HepG2 (cell line): ENCODE measurements around the gene GIMAP1. TPM values are rescaled to one million over a fixed set of nuclear protein-coding genes. Genes with fewer than 3 reads are reported as not detected.

Experiments used
- ATAC-seq: fragments of 200-7000 bp; cut with Tn5 transposase; 3 replicates; pipeline ENCODE4 v1.9.1; 2020; ENCODE audit warnings: mild to moderate bottlenecking, moderate library complexity
- BruUV-seq: library from RNA; stranded (reverse); fragments of 400-500 nt; replicated peaks from 2 replicates; lab custom pipeline; 2021; lab: Mats Ljungman, UMichigan
- CTCF ChIA-PET: fragments of 300-600 bp; formaldehyde crosslinking; extraction: SDS; loops from one replicate; lab custom pipeline; 2021; ENCODE audit warnings: low total read pairs, inconsistent platforms, low intra/inter-chr PET ratio; lab: Yijun Ruan, JAX
- POLR2A ChIA-PET: fragments of 350-600 bp; sonication (Branson Sonifier 250); formaldehyde crosslinking; loops from one replicate; lab custom pipeline; 2020; ENCODE audit warnings: antibody characterized with exemption, inconsistent platforms; lab: Yijun Ruan, JAX
- DNase-seq: peaks from one replicate; pipeline ENCODE4 v3.0.0-alpha.2; 2015; ENCODE audit warnings: low spot score
- FAIRE-seq: peaks from 3 replicates; lab custom pipeline; 2011; peaks lifted over from hg19 to GRCh38; lab: Jason Lieb, UNC
- H2AFZ ChIP-seq: one replicate; pipeline ENCODE4 v1.6.1; 2011; ENCODE audit warnings: low read length, inconsistent platforms
- H3K27ac ChIP-seq: fragments of 300-600 bp; 3 replicates; pipeline ENCODE4 v1.8.0; 2011; ENCODE audit warnings: mixed run types, mild to moderate bottlenecking, mixed read lengths, low read length, inconsistent platforms; ENCODE audit not compliant: insufficient read depth; ENCODE audit errors: extremely low read length
- H3K27me3 ChIP-seq, 2 experiments: fragments of 200-600 bp in 1 of 2; 2 replicates in 1 of 2; 3 replicates in 1 of 2; pipeline versions ENCODE4 v1.6.0 to v1.8.0; 2011; ENCODE audit warnings: low read length in 2 of 2, mild to moderate bottlenecking in 2 of 2, moderate library complexity in 2 of 2, inconsistent platforms in 1 of 2; ENCODE audit not compliant: insufficient read depth in 2 of 2, control insufficient read depth in 1 of 2
- H3K36me3 ChIP-seq, 2 experiments: fragments of 200-600 bp in 1 of 2; replicated peaks in 1 of 2; 2 replicates in 1 of 2; 3 replicates in 1 of 2; pipeline versions ENCODE4 v1.5.1 to v1.8.0; 2011; ENCODE audit warnings: low read length in 2 of 2, inconsistent platforms in 1 of 2; ENCODE audit not compliant: insufficient read depth in 2 of 2, control insufficient read depth in 1 of 2
- H3K4me1 ChIP-seq: 2 replicates; pipeline ENCODE4 v1.5.1; 2012; ENCODE audit warnings: low read length, inconsistent platforms; ENCODE audit not compliant: insufficient read depth
- H3K4me2 ChIP-seq: 2 replicates; pipeline ENCODE4 v1.6.0; 2011; ENCODE audit warnings: low read depth, low read length, inconsistent platforms
- H3K4me3 ChIP-seq, 3 experiments: fragments of 200-600 bp in 1 of 3; sonication (generic), shearing (Covaris generic) in 1 of 3; replicated peaks in 1 of 3; 2 replicates each; pipeline ENCODE4 v1.5.1; 2011 to 2016; ENCODE audit warnings: low read length in 3 of 3, inconsistent platforms in 2 of 3, low read depth in 2 of 3, mild to moderate bottlenecking in 2 of 3, control low read depth in 1 of 3, mixed read lengths in 1 of 3; ENCODE audit not compliant: insufficient read depth in 1 of 3
- H3K79me2 ChIP-seq: one replicate; pipeline ENCODE4 v1.6.1; 2011; ENCODE audit warnings: low read length, inconsistent platforms; ENCODE audit not compliant: insufficient read depth
- H3K9ac ChIP-seq: 2 replicates; pipeline ENCODE4 v1.6.0; 2011; ENCODE audit warnings: mild to moderate bottlenecking, low read depth, low read length, inconsistent platforms; ENCODE audit not compliant: insufficient read depth
- H3K9me3 ChIP-seq: 2 replicates; pipeline ENCODE4 v1.5.1; 2012; ENCODE audit warnings: mild to moderate bottlenecking, low read length
- H4K20me1 ChIP-seq: 2 replicates; pipeline ENCODE4 v1.6.0; 2011; ENCODE audit warnings: inconsistent platforms, mild to moderate bottlenecking, low read length, moderate library complexity; ENCODE audit not compliant: insufficient read depth
- CHCHD3 ChIP-seq: sonication (generic); formaldehyde crosslinking; IDR thresholded peaks from 2 replicates; pipeline ENCODE4 v1.8.0; 2022; ENCODE audit warnings: mild to moderate bottlenecking, missing genetic modification reagents, moderate library complexity
- ETV6 ChIP-seq: sonication (generic); formaldehyde crosslinking; conservative IDR thresholded peaks from 2 replicates; pipeline ENCODE4 v1.4.0; 2020; ENCODE audit warnings: missing genetic modification reagents
- HES4 ChIP-seq: sonication (generic); formaldehyde crosslinking; IDR thresholded peaks from 2 replicates; pipeline ENCODE4 v1.9.0; 2021; ENCODE audit warnings: mild to moderate bottlenecking, missing genetic modification reagents, borderline replicate concordance
- KDM5B ChIP-seq: sonication (generic); formaldehyde crosslinking; IDR thresholded peaks from 2 replicates; pipeline ENCODE4 v1.4.0; 2020; ENCODE audit warnings: missing genetic modification reagents, mild to moderate bottlenecking, borderline replicate concordance
- MTA1 ChIP-seq: sonication (generic); formaldehyde crosslinking; IDR thresholded peaks from 2 replicates; pipeline ENCODE4 v1.4.0; 2020; ENCODE audit warnings: missing genetic modification reagents, mild to moderate bottlenecking, borderline replicate concordance
- MTF1 ChIP-seq: sonication (generic); formaldehyde crosslinking; IDR thresholded peaks from 2 replicates; pipeline ENCODE4 v1.5.0; 2020; ENCODE audit warnings: missing genetic modification reagents
- THAP8 ChIP-seq: sonication (generic); formaldehyde crosslinking; IDR thresholded peaks from 2 replicates; pipeline ENCODE4 v1.5.1; 2020; ENCODE audit warnings: missing genetic modification reagents, mild to moderate bottlenecking, borderline replicate concordance
- USF2 ChIP-seq, 2 experiments: sonication (generic) in 1 of 2; formaldehyde crosslinking in 1 of 2; IDR thresholded peaks; 2 replicates each; pipeline versions ENCODE4 v1.5.1 to v1.6.1; 2011 to 2020; ENCODE audit warnings: borderline replicate concordance in 1 of 2, low read depth in 1 of 2, low read length in 1 of 2, mild to moderate bottlenecking in 1 of 2, missing genetic modification reagents in 1 of 2, moderate library complexity in 1 of 2
- ZBTB14 ChIP-seq: sonication (generic); formaldehyde crosslinking; IDR thresholded peaks from 2 replicates; pipeline ENCODE4 v1.4.0; 2020; ENCODE audit warnings: missing genetic modification reagents
- ZNF205 ChIP-seq: IDR thresholded peaks from 2 replicates; pipeline ENCODE4 v1.6.1; 2018; ENCODE audit warnings: missing biosample characterization, missing genetic modification reagents
- ZNF513 ChIP-seq: sonication (generic); formaldehyde crosslinking; conservative IDR thresholded peaks from 2 replicates; pipeline ENCODE4 v1.5.0; 2020; ENCODE audit warnings: missing genetic modification reagents
- ZNF550 ChIP-seq: sonication (generic); formaldehyde crosslinking; IDR thresholded peaks from 2 replicates; pipeline ENCODE4 v1.4.0; 2020; ENCODE audit warnings: mild to moderate bottlenecking, missing genetic modification reagents, borderline replicate concordance
- ZNF737 ChIP-seq: sonication (generic); formaldehyde crosslinking; IDR thresholded peaks from 2 replicates; pipeline ENCODE4 v1.5.0; 2020; ENCODE audit warnings: missing genetic modification reagents, mild to moderate bottlenecking, borderline replicate concordance
- ZNF775 ChIP-seq: sonication (generic); formaldehyde crosslinking; IDR thresholded peaks from 2 replicates; pipeline ENCODE4 v1.4.0; 2020; ENCODE audit warnings: missing genetic modification reagents, mild to moderate bottlenecking, moderate library complexity, borderline replicate concordance
- ZNF781 ChIP-seq: sonication (generic); formaldehyde crosslinking; IDR thresholded peaks from 2 replicates; pipeline ENCODE4 v1.5.1; 2020; ENCODE audit warnings: borderline replicate concordance, mild to moderate bottlenecking, missing genetic modification reagents; ENCODE audit errors: not compliant biosample characterization
- ZNF891 ChIP-seq: sonication (generic); formaldehyde crosslinking; IDR thresholded peaks from 2 replicates; pipeline ENCODE4 v1.5.0; 2020; ENCODE audit warnings: mild to moderate bottlenecking, missing genetic modification reagents
- WGBS: methylation state at CpG from one replicate; pipeline ENCODE4 v1.1.6; 2017; ENCODE audit warnings: low lambda C conversion rate; 5-methylcytosine and 5-hydroxymethylcytosine counted together
- in situ Hi-C: cut with HindIII; loops from 2 replicates; pipeline ENCODE4 v1.10.0; 2017; ENCODE audit warnings: low pct_unique_long_range_greater_than_20kb; ENCODE audit not compliant: extremely low pct_ligation_motif_present
- intact Hi-C: fragments of 100-400 bp; cut with micrococcal nuclease; formaldehyde crosslinking; loops from one replicate; pipeline ENCODE4 v1.10.0; 2022; ENCODE audit not compliant: unreplicated experiment
- polyA plus RNA-seq, 8 experiments: library from polyadenylated mRNA; depleted of rRNA in 3 of 8; stranded (reverse) in 7 of 8; unstranded in 1 of 8; fragments of >200 nt; fragmentation: Illumina TruSeq in 4 of 8; extraction: Trizol in 4 of 8; gene quantifications; 2 replicates each; pipeline versions ENCODE4 v1.2.1 to v1.2.3, GENCODE V29; 2011 to 2016; ENCODE audit warnings: low read depth in 4 of 8, missing spikeins in 1 of 8, mixed read lengths in 1 of 8; ENCODE audit not compliant: insufficient read depth in 1 of 8
- total RNA-seq, 5 experiments: library from RNA; depleted of rRNA; stranded (reverse); fragments of >200 nt; fragmentation: Illumina TruSeq; extraction: Trizol; gene quantifications; 2 replicates each; pipeline ENCODE4 v1.2.3, GENCODE V29; 2016; ENCODE audit warnings: low read depth in 1 of 5

GIMAP1 gene
- total and polyA plus RNA-seq, 2 of the 13 experiments (the other 11 are each of a cell fraction or from before 2014, with no cell fraction given) = not detected

GRCh38 chr7:150716368-150716767, at the start of gene GIMAP1 (continued):
- TF ChIP-seq ZBTB14 (CRISPR knock-in tag) = no peak
- no peak for TF ChIP-seq THAP8 (CRISPR knock-in tag)
- no peak for TF ChIP-seq USF2 (IDR thresholded peaks at IDR 0.05; ENCODE audit: low read depth, low read length)
- TF ChIP-seq USF2 (CRISPR knock-in tag; IDR thresholded peaks at IDR 0.05; ENCODE audit: borderline replicate concordance) = no peak
- no peak for TF ChIP-seq ZNF513 (CRISPR knock-in tag)
- no peak for TF ChIP-seq KDM5B
- TF ChIP-seq MTA1 = no peak

GRCh38 chr7:150668472-150668911, 47.9 kb upstream of the GIMAP1 start:
- ATAC-seq (no peak), DNase-seq (no peak), FAIRE-seq (no peak)
- Histone ChIP-seq H4K20me1 (no peaks in the 10 kb centered on the region), H3K4me2 (no peak overlapping the region), H3K9me3 (no peaks in the 10 kb centered on the region), H3K27me3 (no peaks in the 10 kb centered on the region; a peak in 1 of 5 replicates), H3K79me2 (no peaks in the 10 kb centered on the region), H2AFZ (no peak overlapping the region), H3K4me1 (no peaks in the 10 kb centered on the region), H3K9ac (no peak overlapping the region), H3K27ac (no peak overlapping the region), H3K4me3 (no peak overlapping the region), H3K36me3 (no peaks in the 10 kb centered on the region)
- intact Hi-C loops = no loop called here
- BruUV-seq = no TSS peak
- in situ Hi-C loops = no loop called here
- ChIA-PET POLR2A (no interaction called here), CTCF (no interaction called here)
- WGBS = 0% methylated on average over 1 of the region's 1 CpG
- TF ChIP-seq ETV6 (CRISPR knock-in tag) (no peak), CHCHD3 (no peak), ZNF205 (CRISPR knock-in tag) (no peak), ZNF891 (CRISPR knock-in tag) (no peak), HES4 (no peak), ZNF775 (CRISPR knock-in tag) (no peak), ZNF550 (CRISPR knock-in tag) (no peak), MTF1 (no peak), ZNF781 (CRISPR knock-in tag) (no peak), ZNF737 (CRISPR knock-in tag) (no peak)
